Measurements from ENCODE around the gene SPAG6. TPM values are rescaled to one million over a fixed set of nuclear protein-coding genes. Genes with fewer than 3 reads are reported as not detected.
"Not testable (repeated sequence)": the region's sequence is repeated elsewhere in the genome, so short reads cannot be mapped to it uniquely, and the experiment has no call there.

The SPAG6 gene
- total RNA-seq, 6 donors from 2014 or later, result 0.74 to 44.1 (median 8.7) TPM

DNA sequence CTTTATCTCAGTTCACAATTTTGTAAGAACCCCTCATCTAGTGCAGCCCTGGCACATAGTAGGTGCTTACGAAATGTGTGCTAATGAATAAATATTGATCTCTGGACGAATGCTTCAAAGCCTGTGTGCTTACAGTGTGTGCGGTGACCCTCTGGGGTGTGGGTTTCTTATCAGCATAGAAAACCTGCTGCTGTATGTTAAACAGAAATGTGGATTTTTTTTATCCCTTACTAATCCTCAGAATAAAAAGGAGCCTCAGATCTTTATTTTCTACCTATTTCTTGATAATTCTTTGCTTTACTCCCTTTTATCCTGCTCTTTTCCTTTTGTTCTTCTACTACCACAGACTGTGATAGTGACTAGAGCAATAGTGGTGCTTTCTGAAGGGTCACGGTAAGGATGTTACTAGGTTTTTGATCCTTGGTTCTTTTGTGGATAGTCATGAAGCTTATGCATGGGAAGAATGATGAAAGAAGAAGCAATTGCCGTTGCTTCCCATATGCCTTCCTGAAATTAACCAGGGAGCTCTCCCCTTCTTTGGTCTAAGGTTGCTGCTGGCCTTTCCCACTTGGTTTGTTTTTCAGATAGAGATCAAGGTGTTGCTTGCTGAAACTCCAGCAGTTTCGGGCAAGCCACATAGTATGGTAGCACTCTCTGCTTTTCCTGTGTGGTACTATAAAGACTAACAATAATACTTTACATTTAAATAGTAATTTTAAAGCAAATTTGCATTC lies 44.7 kb downstream of the SPAG6 start:
- no peaks in the 10 kb centered on the region for H3K36me3 ChIP-seq
- H3K27me3 ChIP-seq, result no peaks in the 10 kb centered on the region
- no peak overlapping the region for H3K4me3 ChIP-seq
- TF ChIP-seq POLR2A (IDR thresholded peaks at IDR 0.05), result no peak
- TF ChIP-seq EP300 (IDR thresholded peaks at IDR 0.05), result no peak
- TF ChIP-seq, protein P1, sequence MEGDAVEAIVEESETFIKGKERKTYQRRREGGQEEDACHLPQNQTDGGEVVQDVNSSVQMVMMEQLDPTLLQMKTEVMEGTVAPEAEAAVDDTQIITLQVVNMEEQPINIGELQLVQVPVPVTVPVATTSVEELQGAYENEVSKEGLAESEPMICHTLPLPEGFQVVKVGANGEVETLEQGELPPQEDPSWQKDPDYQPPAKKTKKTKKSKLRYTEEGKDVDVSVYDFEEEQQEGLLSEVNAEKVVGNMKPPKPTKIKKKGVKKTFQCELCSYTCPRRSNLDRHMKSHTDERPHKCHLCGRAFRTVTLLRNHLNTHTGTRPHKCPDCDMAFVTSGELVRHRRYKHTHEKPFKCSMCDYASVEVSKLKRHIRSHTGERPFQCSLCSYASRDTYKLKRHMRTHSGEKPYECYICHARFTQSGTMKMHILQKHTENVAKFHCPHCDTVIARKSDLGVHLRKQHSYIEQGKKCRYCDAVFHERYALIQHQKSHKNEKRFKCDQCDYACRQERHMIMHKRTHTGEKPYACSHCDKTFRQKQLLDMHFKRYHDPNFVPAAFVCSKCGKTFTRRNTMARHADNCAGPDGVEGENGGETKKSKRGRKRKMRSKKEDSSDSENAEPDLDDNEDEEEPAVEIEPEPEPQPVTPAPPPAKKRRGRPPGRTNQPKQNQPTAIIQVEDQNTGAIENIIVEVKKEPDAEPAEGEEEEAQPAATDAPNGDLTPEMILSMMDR (IDR thresholded peaks at IDR 0.05), result no peak
- no peak for TF ChIP-seq POLR2AphosphoS5 (IDR thresholded peaks at IDR 0.05)
- WGBS, 2 donors, result 82% methylated on average over 6 of the region's 6 CpGs
- DNase-seq, result no peak
- H3K4me1 ChIP-seq, result no peaks in the 10 kb centered on the region
- no peaks in the 10 kb centered on the region for H3K9me3 ChIP-seq
- H3K27ac ChIP-seq, result no peak overlapping the region
- no peak for ATAC-seq (ENCODE audit: low FRiP score in 2 of 2)

DNA sequence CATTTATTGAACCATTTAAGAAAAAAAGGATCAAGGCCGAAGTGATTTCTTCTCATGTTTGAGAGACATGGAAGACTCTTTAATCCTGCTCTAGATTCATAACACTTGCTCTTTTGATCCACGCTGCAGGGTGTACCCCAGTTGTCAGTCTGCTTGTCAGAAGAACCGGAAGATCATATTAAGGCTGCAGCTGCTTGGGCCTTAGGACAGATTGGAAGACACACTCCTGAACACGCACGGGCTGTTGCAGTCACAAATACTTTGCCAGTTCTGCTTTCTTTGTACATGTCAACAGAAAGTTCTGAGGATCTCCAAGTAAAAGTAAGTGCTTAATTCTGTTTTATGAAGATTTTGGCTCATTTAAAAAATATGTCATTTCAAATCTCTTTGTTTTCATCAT lies 46.3 kb downstream of the SPAG6 start:
- TF ChIP-seq POLR2A (IDR thresholded peaks at IDR 0.05), result no peak
- no peak for TF ChIP-seq POLR2AphosphoS5 (IDR thresholded peaks at IDR 0.05)
- TF ChIP-seq, protein P1 (IDR thresholded peaks at IDR 0.05), result no peak
- no peak for TF ChIP-seq EP300 (IDR thresholded peaks at IDR 0.05)
- H3K9me3 ChIP-seq, result no peaks in the 10 kb centered on the region
- DNase-seq (no peak), ATAC-seq (ENCODE audit: low FRiP score in 2 of 2) (no peak)
- 82 to 93% methylated on average over 5 of the region's 5 CpGs for WGBS, 2 donors
- no peak overlapping the region for H3K4me3 ChIP-seq
- no peaks in the 10 kb centered on the region for H3K27me3 ChIP-seq
- no peak overlapping the region for H3K27ac ChIP-seq
- H3K4me1 ChIP-seq, result no peaks in the 10 kb centered on the region
- H3K36me3 ChIP-seq, result no peaks in the 10 kb centered on the region

DNA sequence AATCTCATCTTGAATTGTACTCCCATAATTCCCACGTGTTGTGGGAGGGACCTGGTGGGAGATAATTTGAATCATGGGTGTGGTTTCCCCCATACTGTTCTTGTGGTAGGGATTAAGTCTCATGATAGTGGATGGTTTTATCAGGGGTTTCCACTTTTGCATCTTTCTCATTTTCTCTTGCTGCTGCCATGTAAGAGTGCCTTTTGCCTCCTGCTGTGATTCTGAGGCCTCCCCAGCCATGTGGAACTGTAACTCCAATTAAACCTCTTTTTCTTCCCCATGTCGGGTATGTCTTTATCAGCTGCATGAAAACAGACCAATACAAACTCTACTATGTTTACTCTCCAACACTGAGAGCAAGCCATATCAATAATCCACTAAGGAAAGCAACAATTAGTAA lies 50.9 kb downstream of the SPAG6 start:
- not testable (repeated sequence) for DNase-seq; H3K9me3 ChIP-seq; H3K4me1 ChIP-seq; H3K4me3 ChIP-seq; ATAC-seq (ENCODE audit: low FRiP score in 2 of 2); H3K27ac ChIP-seq; H3K27me3 ChIP-seq; H3K36me3 ChIP-seq
- WGBS, 2 donors, result 63 to 76% methylated on average over 2 of the region's 2 CpGs

DNA sequence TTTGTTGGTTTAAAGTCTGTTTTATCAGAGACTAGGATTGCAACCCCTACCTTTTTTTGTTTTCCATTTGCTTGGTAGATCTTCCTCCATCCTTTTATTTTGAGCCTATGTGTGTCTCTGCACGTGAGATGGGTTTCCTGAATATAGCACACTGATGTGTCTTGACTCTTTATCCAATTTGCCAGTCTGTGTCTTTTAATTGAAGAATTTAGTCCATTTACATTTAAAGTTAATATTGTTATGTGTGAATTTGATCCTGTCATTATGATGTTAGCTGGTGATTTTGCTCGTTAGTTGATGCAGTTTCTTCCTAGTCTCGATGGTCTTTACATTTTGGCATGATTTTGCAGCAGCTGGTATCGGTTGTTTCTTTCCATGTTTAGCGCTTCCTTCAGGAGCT lies 61.6 kb downstream of the SPAG6 start:
- H3K36me3 ChIP-seq; H3K9me3 ChIP-seq; H3K4me3 ChIP-seq; ATAC-seq (ENCODE audit: low FRiP score in 2 of 2); H3K4me1 ChIP-seq; H3K27ac ChIP-seq; H3K27me3 ChIP-seq; DNase-seq: not testable (repeated sequence)
- 100% methylated on average over 1 of the region's 5 CpGs for WGBS, 2 donors

DNA sequence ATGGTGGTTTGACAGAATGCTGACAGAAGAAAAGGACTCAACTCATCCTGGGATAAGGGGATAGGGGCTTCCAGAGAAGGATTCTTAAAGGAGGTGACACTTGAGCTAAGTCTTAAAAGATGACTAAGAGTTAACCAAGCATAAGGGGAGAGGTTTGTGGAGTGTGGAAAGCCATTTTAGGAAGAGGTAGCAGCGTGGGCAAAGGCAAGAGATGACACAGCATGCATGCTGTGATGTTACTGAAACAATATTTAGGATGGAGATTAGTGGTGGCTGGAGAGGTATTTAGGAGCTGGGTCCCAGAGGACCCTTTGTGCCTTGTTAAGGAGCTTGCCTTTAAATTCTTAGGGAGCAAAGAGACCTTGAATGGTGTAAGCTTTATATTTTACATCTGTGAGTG lies 65.1 kb downstream of the SPAG6 start:
- WGBS, 2 donors, result 40 to 62% methylated on average over 1 of the region's 1 CpG
- no peaks in the 10 kb centered on the region for H3K27me3 ChIP-seq
- no peaks in the 10 kb centered on the region for H3K4me1 ChIP-seq
- H3K36me3 ChIP-seq, result no peaks in the 10 kb centered on the region
- DNase-seq, result no peak
- H3K4me3 ChIP-seq, result no peak overlapping the region
- TF ChIP-seq EP300 (IDR thresholded peaks at IDR 0.05), result no peak
- no peak for TF ChIP-seq POLR2AphosphoS5 (IDR thresholded peaks at IDR 0.05)
- TF ChIP-seq, protein P1 (IDR thresholded peaks at IDR 0.05), result no peak
- no peak for TF ChIP-seq POLR2A (IDR thresholded peaks at IDR 0.05)
- no peak for ATAC-seq (ENCODE audit: low FRiP score in 2 of 2)
- H3K27ac ChIP-seq, result no peak overlapping the region
- no peaks in the 10 kb centered on the region for H3K9me3 ChIP-seq

DNA sequence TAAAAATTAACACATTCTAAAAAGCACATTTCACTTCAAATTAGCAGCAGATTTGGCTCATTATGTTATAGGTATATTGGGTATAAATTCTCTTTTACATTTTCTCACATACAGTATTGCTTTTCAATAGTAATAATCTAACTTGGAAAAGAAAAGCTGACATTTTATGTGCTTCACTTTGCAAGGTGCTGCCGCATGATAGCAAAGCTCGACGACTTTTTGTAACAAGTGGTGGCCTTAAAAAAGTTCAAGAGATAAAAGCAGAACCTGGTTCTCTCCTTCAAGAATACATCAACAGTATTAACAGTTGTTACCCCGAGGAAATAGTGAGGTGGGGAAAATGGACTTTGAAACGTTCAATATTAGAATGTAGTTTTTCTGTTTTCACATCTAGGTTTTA lies 65.5 kb downstream of the SPAG6 start:
- TF ChIP-seq EP300 (IDR thresholded peaks at IDR 0.05) (no peak), POLR2A (IDR thresholded peaks at IDR 0.05) (no peak), POLR2AphosphoS5 (IDR thresholded peaks at IDR 0.05) (no peak)
- TF ChIP-seq, protein P1 (IDR thresholded peaks at IDR 0.05), result no peak
- ATAC-seq (ENCODE audit: low FRiP score in 2 of 2) (no peak), DNase-seq (no peak)
- Histone ChIP-seq H3K4me1 (no peaks in the 10 kb centered on the region), H3K4me3 (no peak overlapping the region), H3K27me3 (no peaks in the 10 kb centered on the region), H3K36me3 (no peaks in the 10 kb centered on the region), H3K27ac (no peak overlapping the region), H3K9me3 (no peaks in the 10 kb centered on the region)
- 83 to 91% methylated on average over 5 of the region's 5 CpGs for WGBS, 2 donors

Measured in upper lobe of left lung (tissue), 6 donors.